HFFc6 (cell line): ENCODE data around the gene FGF19. TPM values are rescaled to one million over a fixed set of nuclear protein-coding genes. Genes with fewer than 3 reads are reported as not detected.

Experiments used
- DNase-seq: peaks from one replicate; pipeline ENCODE4 v3.0.0-alpha.2; 2018
- H3K27ac Mint-ChIP-seq: 2 replicates; pipeline ENCODE4 v1.8.0; 2020; ENCODE audit warnings: mild to moderate bottlenecking, mixed read lengths
- H3K27me3 Mint-ChIP-seq: 2 replicates; pipeline ENCODE4 v1.8.0; 2021; ENCODE audit warnings: mild to moderate bottlenecking, moderate library complexity, mixed read lengths; ENCODE audit not compliant: insufficient read depth
- H3K36me3 Mint-ChIP-seq: 2 replicates; pipeline ENCODE4 v1.8.0; 2021; ENCODE audit warnings: low read depth, mixed read lengths
- H3K4me1 Mint-ChIP-seq: 2 replicates; pipeline ENCODE4 v1.8.0; 2020; ENCODE audit warnings: low read depth, mixed read lengths
- H3K4me3 Mint-ChIP-seq: 2 replicates; pipeline ENCODE4 v1.8.0; 2020; ENCODE audit warnings: mild to moderate bottlenecking, moderate library complexity, mixed read lengths
- H3K9me3 Mint-ChIP-seq: 2 replicates; pipeline ENCODE4 v1.8.0; 2020; ENCODE audit warnings: mild to moderate bottlenecking, mixed read lengths
- total RNA-seq, 6 experiments: library from RNA; stranded (reverse); fragmentation: NEBNext Ultra II Directional; extraction: Animal tissue kit (Norgen Biotek cat#: 25700); gene quantifications; 2 replicates in 1 of 6; 3 replicates in 5 of 6; pipeline ENCODE4 v1.2.3, GENCODE V29; 2021
- TF ChIP-seq, protein P1 (sequence below): fragments of 200-600 bp; sonication (generic); IDR thresholded peaks from 2 replicates; pipeline ENCODE4 v1.5.0; 2021; ENCODE audit warnings: antibody characterized with exemption, mild to moderate bottlenecking

FGF19 gene
- total RNA-seq, 6 experiments from 2014 or later = not detected

DNA sequence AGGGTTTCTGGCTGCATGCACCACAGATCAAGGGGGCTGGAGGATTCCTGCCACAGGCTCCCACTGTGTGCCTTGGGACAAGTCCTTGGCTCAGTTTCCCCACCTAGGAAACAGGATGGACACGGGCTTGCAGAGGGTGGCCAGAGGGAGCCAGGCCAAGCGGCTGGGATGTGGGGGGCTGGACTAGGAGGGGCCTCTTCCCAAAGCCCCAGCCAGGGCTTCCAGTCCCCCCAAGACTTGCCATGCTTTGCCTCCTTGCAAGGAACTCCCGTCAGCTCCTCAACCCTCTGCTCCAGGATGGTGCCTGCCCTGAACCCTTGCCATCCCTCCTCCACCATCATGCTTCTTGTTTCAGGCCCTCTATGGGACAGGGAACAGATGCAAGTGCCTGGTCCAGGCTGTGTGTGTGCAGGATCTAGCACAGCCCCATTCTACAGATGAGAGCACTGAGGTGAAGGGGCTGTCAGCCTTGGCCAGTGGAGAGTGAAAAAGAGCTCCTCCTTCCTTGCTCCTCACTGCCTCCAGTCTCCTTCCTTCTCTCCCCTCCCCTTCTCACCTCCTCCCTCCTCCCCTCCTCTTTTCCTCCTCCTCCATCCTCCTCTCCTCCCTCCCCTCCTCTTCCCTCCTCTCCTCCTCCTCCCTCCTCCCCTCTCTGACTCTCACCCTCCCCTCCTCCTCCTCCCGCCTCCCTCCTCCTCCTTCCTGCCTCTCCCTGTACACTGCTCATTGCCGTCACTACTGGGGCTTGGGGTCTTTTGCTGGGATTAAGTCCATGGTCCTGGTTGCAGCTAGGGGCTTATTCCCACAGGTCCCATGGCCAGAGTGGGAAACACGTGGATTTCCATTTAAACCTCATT lies 13.3 kb upstream of the FGF19 start:
- H3K4me3 Mint-ChIP-seq = no peak overlapping the region
- H3K9me3 Mint-ChIP-seq = no peaks in the 10 kb centered on the region
- H3K4me1 Mint-ChIP-seq = no peaks in the 10 kb centered on the region
- DNase-seq = no peak
- H3K27ac Mint-ChIP-seq = no peak overlapping the region
- H3K36me3 Mint-ChIP-seq = no peaks in the 10 kb centered on the region
- peaks cover 52% of the 10 kb centered on the region for H3K27me3 Mint-ChIP-seq
- TF ChIP-seq, protein P1, sequence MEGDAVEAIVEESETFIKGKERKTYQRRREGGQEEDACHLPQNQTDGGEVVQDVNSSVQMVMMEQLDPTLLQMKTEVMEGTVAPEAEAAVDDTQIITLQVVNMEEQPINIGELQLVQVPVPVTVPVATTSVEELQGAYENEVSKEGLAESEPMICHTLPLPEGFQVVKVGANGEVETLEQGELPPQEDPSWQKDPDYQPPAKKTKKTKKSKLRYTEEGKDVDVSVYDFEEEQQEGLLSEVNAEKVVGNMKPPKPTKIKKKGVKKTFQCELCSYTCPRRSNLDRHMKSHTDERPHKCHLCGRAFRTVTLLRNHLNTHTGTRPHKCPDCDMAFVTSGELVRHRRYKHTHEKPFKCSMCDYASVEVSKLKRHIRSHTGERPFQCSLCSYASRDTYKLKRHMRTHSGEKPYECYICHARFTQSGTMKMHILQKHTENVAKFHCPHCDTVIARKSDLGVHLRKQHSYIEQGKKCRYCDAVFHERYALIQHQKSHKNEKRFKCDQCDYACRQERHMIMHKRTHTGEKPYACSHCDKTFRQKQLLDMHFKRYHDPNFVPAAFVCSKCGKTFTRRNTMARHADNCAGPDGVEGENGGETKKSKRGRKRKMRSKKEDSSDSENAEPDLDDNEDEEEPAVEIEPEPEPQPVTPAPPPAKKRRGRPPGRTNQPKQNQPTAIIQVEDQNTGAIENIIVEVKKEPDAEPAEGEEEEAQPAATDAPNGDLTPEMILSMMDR = no peak

DNA sequence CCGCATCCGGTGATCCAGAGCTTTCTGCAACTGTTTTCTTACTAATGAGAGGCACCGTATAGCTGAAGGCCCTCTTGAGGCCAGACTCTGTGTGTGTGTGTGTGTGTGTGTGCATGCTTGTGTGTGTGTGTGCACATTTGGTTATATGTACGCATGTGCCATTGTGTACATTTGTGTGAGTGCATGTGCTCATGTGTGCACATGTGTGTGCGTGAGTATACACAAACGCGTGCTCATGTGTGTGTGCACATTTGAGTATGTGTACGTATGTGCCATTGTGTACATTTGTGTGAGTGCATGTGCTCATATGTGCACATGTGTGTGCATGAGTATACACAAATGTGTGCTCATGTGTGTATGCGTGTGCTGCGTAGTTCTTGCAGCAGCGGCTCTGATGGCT lies 12.3 kb upstream of the FGF19 start:
- no peak for DNase-seq
- Mint-ChIP-seq H3K27ac (no peak overlapping the region), H3K27me3 (peaks cover 55% of the 10 kb centered on the region), H3K4me1 (no peaks in the 10 kb centered on the region), H3K9me3 (no peaks in the 10 kb centered on the region), H3K36me3 (no peaks in the 10 kb centered on the region), H3K4me3 (no peak overlapping the region)
- TF ChIP-seq, protein P1 = no peak

DNA sequence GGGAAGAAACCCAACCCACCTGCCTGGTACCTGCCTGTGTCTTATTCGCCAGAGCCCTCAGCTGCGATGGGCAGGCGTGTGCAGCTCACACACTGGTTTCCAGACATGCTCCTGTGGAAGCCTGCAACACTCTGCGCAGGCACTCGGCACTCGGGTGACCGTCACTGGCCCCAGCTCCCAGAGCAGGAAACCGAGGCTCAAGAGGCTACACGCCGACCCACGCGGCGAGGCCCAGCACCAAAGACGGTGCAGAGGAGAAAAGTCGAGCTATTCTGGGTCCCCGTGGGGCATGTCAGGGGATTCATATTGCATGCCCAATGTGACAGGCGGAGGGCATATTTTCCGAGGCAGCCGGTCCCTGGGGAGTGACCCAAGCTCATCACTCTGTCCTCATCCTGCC lies 11.6 kb upstream of the FGF19 start:
- DNase-seq = no peak
- H3K9me3 Mint-ChIP-seq = no peaks in the 10 kb centered on the region
- no peak overlapping the region for H3K4me3 Mint-ChIP-seq
- TF ChIP-seq, protein P1 = no peak
- no peak overlapping the region for H3K27ac Mint-ChIP-seq
- H3K27me3 Mint-ChIP-seq = peaks cover 53% of the 10 kb centered on the region
- H3K4me1 Mint-ChIP-seq = no peaks in the 10 kb centered on the region
- no peaks in the 10 kb centered on the region for H3K36me3 Mint-ChIP-seq

DNA sequence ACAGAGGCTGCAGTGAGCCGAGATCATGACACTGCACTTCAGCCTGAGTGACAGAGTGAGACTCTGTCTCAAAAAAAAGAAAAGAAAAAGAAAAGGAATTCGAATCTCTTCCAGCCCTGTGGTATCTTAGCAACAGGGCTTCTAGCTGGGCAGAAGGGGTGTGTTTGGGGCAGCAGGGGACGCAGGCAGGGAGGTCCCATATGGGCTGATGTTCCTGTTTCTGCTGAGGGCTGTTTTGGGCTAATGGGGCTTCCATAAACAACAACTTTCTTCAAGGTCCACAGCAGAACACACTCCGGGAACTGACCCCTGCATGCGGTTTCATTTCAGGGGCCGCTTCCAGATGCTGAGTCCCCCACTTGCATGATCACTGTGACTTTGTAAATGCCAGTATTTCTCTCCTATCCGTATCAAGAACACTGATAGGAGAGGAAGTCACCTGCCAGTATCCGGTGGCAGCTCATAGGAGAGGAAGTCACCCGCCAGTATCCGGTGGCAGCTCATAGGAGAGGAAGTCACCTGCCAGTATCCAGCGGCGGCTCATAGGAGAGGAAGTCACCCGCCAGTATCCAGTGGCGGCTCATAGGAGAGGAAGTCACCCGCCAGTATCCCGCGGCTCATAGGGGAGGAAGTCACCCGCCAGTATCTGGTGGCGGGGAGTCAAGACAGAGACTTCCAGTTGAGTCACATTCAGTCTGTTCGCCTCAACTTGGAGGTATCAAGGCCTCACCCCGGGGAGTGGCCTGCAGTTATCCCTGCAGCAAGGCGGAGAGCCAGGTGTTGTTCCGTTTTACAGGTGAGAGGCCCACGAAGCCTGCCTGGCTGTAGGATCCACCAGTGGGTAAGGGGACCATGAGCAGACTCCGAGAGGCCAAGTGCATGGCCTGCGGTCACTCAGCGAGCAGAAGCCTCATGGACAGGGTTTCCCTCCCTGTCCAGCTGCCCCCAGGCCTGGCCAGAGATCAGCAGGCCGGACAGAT lies 8.3 kb upstream of the FGF19 start:
- Mint-ChIP-seq H3K4me3 (no peak overlapping the region), H3K27me3 (peaks cover 45% of the 10 kb centered on the region), H3K36me3 (no peaks in the 10 kb centered on the region), H3K27ac (no peak overlapping the region), H3K9me3 (no peaks in the 10 kb centered on the region), H3K4me1 (no peaks in the 10 kb centered on the region)
- DNase-seq = no peak
- TF ChIP-seq, protein P1 = no peak

DNA sequence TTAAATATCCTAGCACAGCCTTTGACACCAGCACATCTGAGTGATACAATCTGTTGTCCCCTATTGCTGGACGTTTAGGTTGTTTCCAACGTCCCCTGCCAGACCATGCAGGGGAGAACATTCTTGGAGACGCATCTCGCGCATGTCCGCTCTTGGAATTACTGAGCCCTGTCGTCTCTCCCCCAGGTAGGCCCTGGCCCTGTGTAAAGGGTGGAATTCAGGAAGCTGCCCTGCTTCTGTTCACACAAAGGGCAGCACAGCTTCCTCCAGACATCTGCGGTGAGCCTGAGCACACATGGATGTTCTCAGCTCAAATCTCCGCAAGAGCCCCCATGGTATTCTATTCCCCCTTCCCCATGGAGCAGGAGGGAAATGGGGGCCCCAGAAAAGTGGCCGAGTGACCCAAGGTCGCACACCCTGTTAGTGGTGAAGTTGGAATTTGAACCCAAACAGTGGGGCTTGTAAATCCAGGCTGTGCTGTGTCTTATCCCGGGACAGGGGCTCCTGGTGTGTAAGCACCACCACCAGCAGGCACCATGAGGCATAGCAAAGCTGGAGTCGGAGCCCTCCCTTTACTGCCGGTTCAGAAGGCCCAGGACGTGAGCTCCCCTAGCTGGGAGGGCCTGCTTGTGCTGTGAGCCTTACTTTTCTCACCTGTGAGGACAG lies 5.0 kb upstream of the FGF19 start:
- DNase-seq = no peak
- no peak overlapping the region for H3K27ac Mint-ChIP-seq
- no peaks in the 10 kb centered on the region for H3K4me1 Mint-ChIP-seq
- no peaks in the 10 kb centered on the region for H3K9me3 Mint-ChIP-seq
- H3K36me3 Mint-ChIP-seq = no peaks in the 10 kb centered on the region
- TF ChIP-seq, protein P1 = no peak
- no peak overlapping the region for H3K4me3 Mint-ChIP-seq
- H3K27me3 Mint-ChIP-seq = peaks cover 58% of the 10 kb centered on the region
